Measurements from ENCODE around the gene ANO5.

Gene ANO5

GRCh38 chr11:22234743-22235142 lies 41.9 kb downstream of the ANO5 start:
- no peak for TF ChIP-seq USF1 (IDR thresholded peaks at IDR 0.05)

- TF ChIP-seq REST (IDR thresholded peaks at IDR 0.05; ENCODE audit: low read depth) (no peak), CREB1 (IDR thresholded peaks at IDR 0.05; ENCODE audit: low read depth) (no peak), RAD21 (IDR thresholded peaks at IDR 0.05; ENCODE audit: low read depth) (peak; percentile 46)
Measured at GRCh38 chr11:22244986-22245592, 52.2 kb downstream of the ANO5 start.

- TF ChIP-seq ZBTB7A (IDR thresholded peaks at IDR 0.05; ENCODE audit: low read depth), result no peak
- no peak for TF ChIP-seq MAX (IDR thresholded peaks at IDR 0.05)
- no peak for TF ChIP-seq NFIC (IDR thresholded peaks at IDR 0.05)
- TF ChIP-seq YY1 (IDR thresholded peaks at IDR 0.05; ENCODE audit: low read depth), result no peak
- no peak for TF ChIP-seq RAD21 (IDR thresholded peaks at IDR 0.05; ENCODE audit: low read depth)
- no peak for TF ChIP-seq FOXM1 (IDR thresholded peaks at IDR 0.05; ENCODE audit: borderline replicate concordance, low read depth)
- TF ChIP-seq CEBPB (IDR thresholded peaks at IDR 0.05), result no peak
- TF ChIP-seq TAF1 (IDR thresholded peaks at IDR 0.05; ENCODE audit: low read depth), result no peak
Measured at GRCh38 chr11:22246992-22247391, 54.1 kb downstream of the ANO5 start.

GRCh38 chr11:22249871-22250270 lies 57.0 kb downstream of the ANO5 start:
- TF ChIP-seq YY1 (IDR thresholded peaks at IDR 0.05; ENCODE audit: low read depth), result no peak
- no peak for TF ChIP-seq ZBTB7A (IDR thresholded peaks at IDR 0.05; ENCODE audit: low read depth)
- TF ChIP-seq CEBPB (IDR thresholded peaks at IDR 0.05), result no peak
- TF ChIP-seq REST (IDR thresholded peaks at IDR 0.05; ENCODE audit: low read depth), result no peak
- no peak for TF ChIP-seq RAD21 (IDR thresholded peaks at IDR 0.05; ENCODE audit: low read depth)
- TF ChIP-seq EP300 (IDR thresholded peaks at IDR 0.05; ENCODE audit: borderline replicate concordance), result no peak
- TF ChIP-seq USF1 (IDR thresholded peaks at IDR 0.05), result no peak
- no peak for TF ChIP-seq MAX (IDR thresholded peaks at IDR 0.05)
- no peak for TF ChIP-seq FOXM1 (IDR thresholded peaks at IDR 0.05; ENCODE audit: borderline replicate concordance, low read depth)
- TF ChIP-seq EGR1 (IDR thresholded peaks at IDR 0.05), result no peak
- no peak for TF ChIP-seq TEAD4 (IDR thresholded peaks at IDR 0.05)
- no peak for TF ChIP-seq TCF12 (IDR thresholded peaks at IDR 0.05; ENCODE audit: low read depth)
- no peak for TF ChIP-seq TAF1 (IDR thresholded peaks at IDR 0.05; ENCODE audit: low read depth)

GRCh38 chr11:22256876-22257275 lies 64.0 kb downstream of the ANO5 start:
- TF ChIP-seq TAF1 (IDR thresholded peaks at IDR 0.05; ENCODE audit: low read depth), result no peak

GRCh38 chr11:22263613-22264012 lies 70.7 kb downstream of the ANO5 start:
- TF ChIP-seq CREB1 (IDR thresholded peaks at IDR 0.05; ENCODE audit: low read depth) (no peak), TCF12 (IDR thresholded peaks at IDR 0.05; ENCODE audit: low read depth) (no peak), TAF1 (IDR thresholded peaks at IDR 0.05; ENCODE audit: low read depth) (no peak), FOXM1 (IDR thresholded peaks at IDR 0.05; ENCODE audit: borderline replicate concordance, low read depth) (no peak), CEBPB (IDR thresholded peaks at IDR 0.05) (no peak), EP300 (IDR thresholded peaks at IDR 0.05; ENCODE audit: borderline replicate concordance) (no peak), ZBTB7A (IDR thresholded peaks at IDR 0.05; ENCODE audit: low read depth) (no peak), RAD21 (IDR thresholded peaks at IDR 0.05; ENCODE audit: low read depth) (no peak), NFIC (IDR thresholded peaks at IDR 0.05) (no peak)

GRCh38 chr11:22273781-22274180 lies 80.9 kb downstream of the ANO5 start:
- TF ChIP-seq CEBPB (IDR thresholded peaks at IDR 0.05), result no peak
